Fibroblast of pulmonary artery (primary cell): Measurements from ENCODE around the gene GJC1.

Experiments used
- DNase-seq: peaks from one replicate; pipeline ENCODE4 v3.0.0-alpha.2; 2010; ENCODE audit warnings: low read depth
- H3K4me3 ChIP-seq: replicated peaks from 2 replicates; pipeline ENCODE4 v1.5.1; 2011; ENCODE audit warnings: low read depth, mild to moderate bottlenecking, control low read depth, low read length, moderate library complexity
- TF ChIP-seq, protein P1 (sequence below): IDR thresholded peaks from 2 replicates; pipeline ENCODE4 v1.5.1; 2011; ENCODE audit warnings: mild to moderate bottlenecking, control low read depth, low read length, inconsistent platforms; ENCODE audit errors: missing control alignments

The GJC1 gene

DNA sequence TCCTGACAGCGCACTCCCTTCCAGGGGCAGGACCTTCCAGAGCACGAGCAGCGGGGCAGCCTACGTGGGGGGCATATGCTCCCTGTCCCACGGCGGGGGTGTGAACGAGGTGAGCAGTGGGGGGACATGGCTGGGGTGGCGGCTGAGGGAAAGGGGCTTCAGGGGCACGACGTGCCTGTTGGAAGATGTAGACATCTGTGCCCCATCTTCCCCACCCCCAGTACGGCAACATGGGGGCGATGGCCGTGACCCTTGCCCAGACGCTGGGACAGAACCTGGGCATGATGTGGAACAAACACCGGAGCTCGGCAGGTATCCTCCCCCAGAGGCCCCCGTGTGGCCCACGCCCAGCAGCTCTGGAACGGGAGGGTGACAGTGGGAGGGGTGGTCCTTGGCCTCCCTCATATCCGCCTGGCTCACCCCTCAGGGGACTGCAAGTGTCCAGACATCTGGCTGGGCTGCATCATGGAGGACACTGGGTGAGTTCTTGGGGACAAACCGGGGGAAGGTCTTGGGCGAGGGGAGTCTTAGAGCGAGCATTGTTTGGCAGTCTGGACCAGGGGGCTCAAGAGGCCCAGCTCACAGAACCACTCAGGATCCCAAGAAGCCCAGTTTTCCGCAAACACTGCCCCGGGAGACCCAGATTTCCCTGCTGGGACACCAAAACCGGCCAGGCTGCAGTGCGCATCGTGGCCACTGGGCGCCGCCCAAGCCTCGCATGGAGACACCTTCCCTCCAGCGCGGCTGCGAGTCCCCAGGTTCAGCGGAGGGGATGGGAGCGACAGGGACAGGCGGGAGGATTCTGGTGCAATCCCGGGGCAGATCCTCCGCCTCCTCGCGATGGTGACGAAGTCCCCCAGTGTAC is 55.6 kb downstream of the GJC1 start:
- TF ChIP-seq, protein P1, sequence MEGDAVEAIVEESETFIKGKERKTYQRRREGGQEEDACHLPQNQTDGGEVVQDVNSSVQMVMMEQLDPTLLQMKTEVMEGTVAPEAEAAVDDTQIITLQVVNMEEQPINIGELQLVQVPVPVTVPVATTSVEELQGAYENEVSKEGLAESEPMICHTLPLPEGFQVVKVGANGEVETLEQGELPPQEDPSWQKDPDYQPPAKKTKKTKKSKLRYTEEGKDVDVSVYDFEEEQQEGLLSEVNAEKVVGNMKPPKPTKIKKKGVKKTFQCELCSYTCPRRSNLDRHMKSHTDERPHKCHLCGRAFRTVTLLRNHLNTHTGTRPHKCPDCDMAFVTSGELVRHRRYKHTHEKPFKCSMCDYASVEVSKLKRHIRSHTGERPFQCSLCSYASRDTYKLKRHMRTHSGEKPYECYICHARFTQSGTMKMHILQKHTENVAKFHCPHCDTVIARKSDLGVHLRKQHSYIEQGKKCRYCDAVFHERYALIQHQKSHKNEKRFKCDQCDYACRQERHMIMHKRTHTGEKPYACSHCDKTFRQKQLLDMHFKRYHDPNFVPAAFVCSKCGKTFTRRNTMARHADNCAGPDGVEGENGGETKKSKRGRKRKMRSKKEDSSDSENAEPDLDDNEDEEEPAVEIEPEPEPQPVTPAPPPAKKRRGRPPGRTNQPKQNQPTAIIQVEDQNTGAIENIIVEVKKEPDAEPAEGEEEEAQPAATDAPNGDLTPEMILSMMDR, result peak; percentile 98
- peak overlapping the region; percentile 66 for H3K4me3 ChIP-seq
- peak; percentile 74 for DNase-seq

DNA sequence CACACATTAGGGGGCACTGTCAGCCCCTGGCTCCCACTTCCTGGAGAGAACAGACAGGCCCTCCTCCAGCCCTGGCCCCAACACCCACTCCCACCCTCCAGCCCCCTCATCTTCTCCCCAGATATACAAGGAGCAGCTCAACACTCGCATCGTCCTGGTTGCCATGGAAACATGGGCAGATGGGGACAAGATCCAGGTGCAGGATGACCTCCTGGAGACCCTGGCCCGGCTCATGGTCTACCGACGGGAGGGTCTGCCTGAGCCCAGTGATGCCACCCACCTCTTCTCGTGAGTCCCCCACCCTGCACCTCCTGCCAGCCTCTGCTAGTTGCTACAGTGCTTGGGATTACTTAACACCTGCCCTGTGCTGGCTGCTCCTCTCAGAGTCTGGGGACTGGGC is 56.9 kb downstream of the GJC1 start:
- no peak overlapping the region for H3K4me3 ChIP-seq
- no peak for DNase-seq
- TF ChIP-seq, protein P1, result no peak

DNA sequence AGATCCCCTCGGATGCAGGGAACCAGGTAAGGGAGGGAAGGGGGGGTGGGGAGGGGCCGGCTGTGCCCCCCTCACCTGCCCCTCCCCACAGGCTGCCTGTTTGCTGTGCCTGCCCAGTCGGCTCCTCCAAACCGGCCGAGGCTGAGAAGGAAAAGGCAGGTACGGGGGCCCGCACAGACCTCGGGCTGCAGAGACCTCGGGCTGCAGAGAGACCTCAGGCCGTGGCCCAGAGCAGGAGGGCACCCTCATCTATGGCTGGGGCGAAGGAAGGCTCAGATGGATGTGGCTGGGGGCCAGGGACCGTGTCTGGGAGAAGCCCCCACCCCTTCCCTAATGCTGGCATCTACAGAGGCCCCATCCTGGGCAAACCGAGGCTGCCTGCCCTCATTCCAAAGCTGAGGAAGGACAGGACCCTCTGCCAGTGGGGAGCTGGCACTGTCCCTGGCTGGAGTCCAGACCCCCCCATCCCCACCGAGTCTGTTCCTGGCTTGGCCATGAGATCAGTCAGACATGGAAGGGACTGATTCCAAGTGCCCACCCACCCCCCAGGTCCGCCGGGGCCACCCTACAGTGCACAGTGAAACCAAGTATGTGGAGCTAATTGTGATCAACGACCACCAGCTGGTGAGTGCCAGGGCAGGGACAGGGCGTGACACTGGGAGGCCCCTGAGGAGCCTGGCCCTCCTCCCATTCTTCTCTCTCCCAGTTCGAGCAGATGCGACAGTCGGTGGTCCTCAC is 57.6 kb downstream of the GJC1 start:
- no peak overlapping the region for H3K4me3 ChIP-seq
- TF ChIP-seq, protein P1, result no peak
- DNase-seq, result no peak

DNA sequence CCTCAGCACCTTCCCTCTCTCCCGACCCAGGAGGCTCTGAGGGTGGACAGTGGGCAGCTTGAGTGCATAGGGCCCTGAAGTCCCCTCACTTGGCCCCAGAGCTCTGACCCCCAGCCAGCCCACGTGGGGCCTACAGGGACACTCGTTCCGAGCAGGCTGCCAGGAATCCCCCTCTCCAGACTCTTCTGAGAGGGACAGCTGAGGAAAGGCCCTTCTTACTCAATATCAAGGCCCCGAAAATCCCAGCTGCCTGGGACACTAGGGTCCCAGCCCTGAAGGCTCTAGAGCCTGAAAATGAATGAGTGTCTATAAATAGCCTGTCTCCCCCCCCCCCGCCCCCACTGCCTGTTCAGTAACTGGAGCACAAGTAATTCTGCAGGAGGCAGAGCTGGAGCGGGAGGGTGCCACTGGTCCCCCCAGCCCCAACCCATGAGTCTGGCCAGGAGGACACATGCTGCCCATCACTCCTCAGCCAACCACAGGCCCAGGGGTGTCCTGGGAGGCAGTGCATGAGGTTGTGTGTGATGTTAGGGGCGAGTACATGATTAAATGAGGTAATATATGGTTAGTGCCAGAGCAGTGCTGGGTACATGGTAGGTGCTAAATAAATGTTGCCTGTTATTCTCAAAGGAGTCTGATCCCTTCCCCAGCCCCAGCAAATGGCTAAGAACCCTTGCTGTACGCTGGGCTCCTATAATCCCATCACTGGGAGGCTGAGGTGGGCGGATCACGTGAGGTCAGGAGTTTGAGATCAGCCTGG is 59.7 kb downstream of the GJC1 start:
- TF ChIP-seq, protein P1, result no peak
- no peak overlapping the region for H3K4me3 ChIP-seq
- DNase-seq, result no peak

DNA sequence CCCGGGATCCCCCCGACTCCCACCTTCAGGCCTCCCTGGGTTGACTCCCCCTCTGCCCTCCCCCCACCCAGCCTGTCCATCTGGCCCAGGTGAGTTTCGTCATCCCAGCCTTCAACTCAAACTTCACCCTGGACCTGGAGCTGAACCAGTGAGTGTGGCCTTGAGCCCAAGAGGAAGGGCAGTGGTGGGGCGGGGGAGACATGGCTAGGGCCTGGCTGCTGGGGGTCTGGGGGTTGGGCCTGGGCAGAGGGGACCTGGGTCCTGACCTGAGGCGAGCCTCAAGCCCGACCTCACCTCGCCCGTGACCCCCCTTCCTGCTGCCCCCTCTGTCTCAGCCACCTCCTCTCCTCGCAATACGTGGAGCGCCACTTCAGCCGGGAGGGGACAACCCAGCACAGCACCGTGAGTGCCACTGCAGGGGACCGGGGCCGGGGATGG is 60.4 kb downstream of the GJC1 start:
- H3K4me3 ChIP-seq, result no peak overlapping the region
- DNase-seq, result no peak
- TF ChIP-seq, protein P1, result no peak

DNA sequence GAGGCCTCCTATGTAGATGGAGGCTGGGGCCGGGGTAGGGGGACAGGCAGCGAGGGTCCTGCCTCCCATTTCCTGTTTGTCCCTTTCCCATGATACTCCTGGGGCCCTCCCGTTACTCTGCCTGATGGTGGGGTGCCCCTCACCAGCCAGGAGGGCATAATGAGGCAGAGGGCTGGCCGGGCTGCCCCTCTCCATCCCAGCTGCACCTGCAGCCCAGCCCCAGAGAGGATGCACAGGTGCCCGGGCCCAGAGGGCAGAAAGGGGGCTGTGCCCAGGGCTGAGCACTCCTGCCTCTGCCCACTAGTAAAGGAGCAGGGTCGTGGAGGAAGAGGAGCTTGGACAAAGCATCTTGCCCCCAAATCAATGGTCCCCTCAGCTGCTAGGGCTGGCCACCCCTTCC is 60.9 kb downstream of the GJC1 start:
- DNase-seq, result no peak

More for the DNA sequence above, 60.9 kb downstream of the GJC1 start:
- TF ChIP-seq, protein P1, result no peak
- H3K4me3 ChIP-seq, result no peak overlapping the region
